Measurements from ENCODE around the gene SF3B2.
"Not testable (repeated sequence)": the region's sequence is repeated elsewhere in the genome, so short reads cannot be mapped to it uniquely, and the experiment has no call there.

Gene SF3B2

GRCh38 chr11:66076561-66076960 lies 24.4 kb downstream of the SF3B2 start:
- no peak for DNase-seq

- DNase-seq, result no peak
Measured at GRCh38 chr11:66077927-66078326, 25.8 kb downstream of the SF3B2 start.

- not testable (repeated sequence) for DNase-seq
Measured at GRCh38 chr11:66078949-66079348, 26.8 kb downstream of the SF3B2 start.

DNA sequence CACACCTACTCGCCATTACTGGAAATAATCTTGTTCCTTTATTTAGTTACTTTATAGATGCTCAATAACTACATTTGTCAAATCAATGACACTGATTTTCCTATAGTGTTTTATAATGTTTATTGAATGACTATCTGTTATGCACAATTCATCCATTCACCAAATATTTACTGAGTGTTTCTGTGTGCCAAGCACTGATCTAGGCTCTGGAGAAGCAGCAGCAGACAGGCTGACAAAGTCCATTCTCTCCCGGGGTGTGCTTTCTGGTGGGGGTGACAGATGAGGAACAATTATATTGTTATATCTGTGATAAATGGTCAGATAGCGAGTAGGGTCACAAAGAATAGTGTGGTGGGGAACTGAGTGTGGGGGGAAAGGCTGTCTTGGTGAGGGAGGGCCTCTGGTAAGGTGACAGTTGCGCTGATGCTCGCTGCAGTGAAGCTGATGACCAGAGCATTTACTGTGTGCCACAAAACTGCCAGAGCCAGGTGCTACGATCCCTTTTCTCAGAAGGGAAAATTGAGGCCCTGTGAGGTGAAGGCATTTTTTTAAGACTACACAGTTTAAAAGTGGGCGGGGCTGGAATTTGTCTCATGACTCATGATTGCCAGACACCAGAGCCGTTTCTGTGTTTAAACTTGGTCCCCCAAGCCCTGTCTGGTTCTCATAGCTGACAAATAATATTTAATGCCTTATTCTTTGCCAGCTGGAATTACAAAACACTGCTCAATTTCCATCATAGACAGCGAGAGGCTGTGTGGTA lies 28.1 kb downstream of the SF3B2 start:
- no peak for DNase-seq

- peak in 1 of 3 experiments; percentile 24 for DNase-seq
Measured at GRCh38 chr11:66081505-66081904, 29.3 kb downstream of the SF3B2 start.

- DNase-seq, result peak; percentile 61 to 91 (median 86)
Measured at GRCh38 chr11:66082946-66083698, 31.0 kb downstream of the SF3B2 start.

- DNase-seq, result peak in 1 of 3 experiments; percentile 23
Measured at GRCh38 chr11:66083767-66084166, 31.6 kb downstream of the SF3B2 start.

GRCh38 chr11:66084821-66085475 lies 32.8 kb downstream of the SF3B2 start:
- peak in 1 of 3 experiments; percentile 34 for DNase-seq

DNA sequence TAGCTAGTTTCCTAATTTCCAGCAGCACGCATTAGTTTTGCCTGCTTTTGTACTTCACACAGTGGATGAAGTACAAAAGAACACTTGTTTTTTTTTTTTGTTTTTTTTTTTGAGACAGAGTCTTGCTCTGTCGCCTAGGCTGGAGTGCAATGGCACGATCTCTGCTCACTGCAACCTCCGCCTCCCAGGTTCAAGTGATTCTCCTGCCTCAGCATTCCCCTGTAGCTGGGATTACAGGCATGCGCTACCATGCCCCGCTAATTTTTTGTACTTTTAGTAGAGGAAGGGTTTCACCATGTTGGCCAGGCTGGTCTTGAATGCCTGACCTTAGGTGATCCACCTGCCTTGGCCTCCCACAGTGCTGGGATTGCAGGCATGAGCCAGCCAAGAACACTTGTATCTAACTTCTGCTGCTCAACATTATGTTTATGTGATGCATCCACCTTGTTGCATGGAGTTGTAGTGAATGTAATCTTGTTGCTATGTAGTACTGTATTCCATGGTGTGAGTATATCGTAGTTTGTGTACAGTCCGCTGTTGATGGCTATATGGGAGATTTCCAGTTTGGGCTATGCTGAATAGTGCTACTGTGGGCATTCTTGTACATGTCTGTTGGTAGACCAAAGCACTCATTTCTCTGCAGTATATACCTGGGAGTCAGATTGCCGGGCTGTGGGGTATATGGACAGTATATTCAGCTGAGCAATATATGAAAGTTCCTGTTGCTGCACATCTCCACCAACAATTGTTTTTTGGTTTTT lies 35.2 kb downstream of the SF3B2 start:
- no peak for DNase-seq

DNA sequence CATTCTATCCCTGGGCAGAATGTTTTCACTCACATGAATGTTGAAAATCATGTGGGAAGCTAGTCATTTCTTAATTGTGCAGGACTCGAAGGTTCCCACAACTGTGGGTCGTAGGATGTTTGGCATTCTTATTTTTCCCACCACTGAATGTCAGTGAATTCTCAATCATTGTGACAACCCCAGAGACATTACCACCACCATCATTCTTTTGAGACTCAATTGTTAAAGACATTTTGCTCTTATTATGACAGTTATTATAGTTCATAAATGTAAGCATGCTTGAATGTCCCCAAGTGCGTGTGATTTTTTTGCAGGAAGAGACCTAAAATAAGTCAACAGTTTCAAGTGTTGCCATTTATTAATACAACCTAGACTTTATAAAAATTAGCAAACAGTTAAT lies 36.9 kb downstream of the SF3B2 start:
- DNase-seq, result no peak

GRCh38 chr11:66090288-66090687 lies 38.1 kb downstream of the SF3B2 start:
- DNase-seq, result no peak

DNA sequence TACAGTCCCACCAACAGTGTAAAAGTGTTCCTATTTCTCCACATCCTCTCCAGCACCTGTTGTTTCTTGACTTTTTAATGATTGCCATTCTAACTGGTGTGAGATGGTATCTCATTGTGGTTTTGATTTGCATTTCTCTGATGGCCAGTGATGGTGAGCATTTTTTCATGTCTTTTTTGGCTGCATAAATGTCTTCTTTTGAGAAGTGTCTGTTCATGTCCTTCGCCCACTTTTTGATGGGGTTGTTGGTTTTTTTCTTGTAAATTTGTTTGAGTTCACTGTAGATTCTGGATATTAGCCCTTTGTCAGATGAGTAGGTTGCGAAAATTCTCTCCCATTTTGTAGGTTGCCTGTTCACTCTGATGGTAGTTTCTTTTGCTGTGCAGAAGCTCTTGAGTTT lies 40.0 kb downstream of the SF3B2 start:
- DNase-seq, result not testable (repeated sequence)

GRCh38 chr11:66099746-66100145 lies 47.6 kb downstream of the SF3B2 start:
- not testable (repeated sequence) for DNase-seq

DNA sequence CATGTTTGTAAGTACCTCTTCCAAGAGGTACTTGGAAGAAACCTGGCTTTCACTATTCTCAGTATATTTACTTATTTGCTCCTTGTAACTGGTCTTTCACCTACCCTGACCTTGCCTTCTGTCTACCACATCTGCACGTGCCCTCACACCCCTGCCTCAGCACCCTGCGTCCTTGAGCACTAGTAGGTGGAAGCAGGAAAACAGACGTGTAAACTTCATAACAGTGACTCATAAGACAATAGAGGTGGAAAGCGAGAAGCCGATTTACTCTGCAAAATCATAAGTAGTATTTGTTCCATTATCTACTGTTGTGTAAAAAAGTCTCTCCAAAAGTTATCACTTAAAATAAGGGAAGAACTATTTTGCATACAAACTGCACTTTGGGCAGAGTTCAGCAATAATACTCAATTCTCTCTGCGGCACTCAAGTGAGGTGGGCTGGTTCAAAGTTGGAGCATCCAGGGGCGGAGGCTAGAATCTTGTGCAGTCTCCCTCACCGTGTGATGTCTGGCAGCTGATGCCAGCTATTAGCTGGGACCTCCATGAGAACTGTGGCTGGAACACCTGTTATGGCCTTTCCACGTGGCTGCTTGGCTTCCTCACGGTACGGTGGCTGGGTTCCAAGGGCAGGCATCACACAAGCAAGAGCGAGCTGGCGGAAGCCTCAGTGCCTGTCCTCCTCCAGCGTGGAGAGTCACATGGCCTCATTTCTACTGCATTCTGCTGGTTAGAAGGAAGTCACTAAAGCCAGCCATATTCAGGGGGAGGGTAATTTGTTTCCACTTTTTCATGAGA lies 48.3 kb downstream of the SF3B2 start:
- DNase-seq, result peak in 1 of 3 experiments; percentile 27

- DNase-seq, result no peak
Measured at GRCh38 chr11:66101066-66101464, 48.9 kb downstream of the SF3B2 start.

GRCh38 chr11:66104057-66104638 lies 52.0 kb downstream of the SF3B2 start:
- no peak for DNase-seq

GRCh38 chr11:66106786-66107599 lies 54.8 kb downstream of the SF3B2 start:
- DNase-seq, result no peak

GRCh38 chr11:66107600-66108510 lies 55.7 kb downstream of the SF3B2 start:
- DNase-seq, result no peak

DNA sequence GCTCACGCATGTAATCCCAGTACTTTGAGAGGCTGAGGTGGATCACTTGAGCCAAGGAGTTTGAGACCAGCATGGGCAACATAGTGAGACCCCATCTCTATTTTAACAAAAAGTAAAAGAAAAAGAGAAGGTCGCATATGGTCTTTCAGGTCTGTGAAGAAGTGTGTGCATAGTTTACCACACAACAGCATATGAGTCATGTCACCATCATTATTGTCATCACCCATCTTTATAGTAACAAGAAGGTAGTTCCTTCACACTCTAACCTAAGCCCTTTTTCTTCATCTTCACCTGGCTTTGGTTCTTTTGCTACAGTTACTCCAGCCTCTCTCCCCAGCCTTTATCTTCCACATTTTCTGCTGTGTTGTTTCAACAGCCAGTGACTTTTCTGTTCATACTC lies 57.1 kb downstream of the SF3B2 start:
- no peak for DNase-seq

DNA sequence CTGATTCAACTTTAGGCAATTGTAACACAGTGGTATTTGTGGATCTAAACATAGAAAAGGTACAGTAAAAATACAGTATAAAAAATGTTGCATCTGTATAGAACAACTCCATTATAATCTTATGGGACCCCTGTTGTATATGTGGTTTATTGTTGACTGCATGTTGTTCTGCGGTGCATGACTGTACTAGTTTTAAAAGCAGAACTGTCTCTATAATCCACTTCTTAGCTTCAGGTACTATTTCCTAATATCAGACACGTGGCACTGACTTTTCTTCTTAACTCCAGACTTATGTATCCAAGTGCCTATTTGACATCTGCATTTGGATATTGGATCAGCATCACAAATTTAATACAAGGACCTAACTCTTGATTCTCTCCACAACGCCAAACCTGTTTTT lies 59.0 kb downstream of the SF3B2 start:
- DNase-seq, result no peak

Data from NCI-H1417 (cell line).